GM08714 (cell line): ENCODE data around the gene KIAA1958.

Experiments
- H3K4me3 ChIP-seq: fragments of 200-500 bp; sonication (Bioruptor generic); 2 replicates; pipeline ENCODE4 v1.5.1; 2014; ENCODE audit warnings: mild to moderate bottlenecking, low read length, inconsistent platforms
- ZNF274 ChIP-seq: IDR thresholded peaks from 2 replicates; pipeline ENCODE4 v1.6.1; 2012; ENCODE audit warnings: mild to moderate bottlenecking, low read depth, low read length

Gene KIAA1958, protein sequence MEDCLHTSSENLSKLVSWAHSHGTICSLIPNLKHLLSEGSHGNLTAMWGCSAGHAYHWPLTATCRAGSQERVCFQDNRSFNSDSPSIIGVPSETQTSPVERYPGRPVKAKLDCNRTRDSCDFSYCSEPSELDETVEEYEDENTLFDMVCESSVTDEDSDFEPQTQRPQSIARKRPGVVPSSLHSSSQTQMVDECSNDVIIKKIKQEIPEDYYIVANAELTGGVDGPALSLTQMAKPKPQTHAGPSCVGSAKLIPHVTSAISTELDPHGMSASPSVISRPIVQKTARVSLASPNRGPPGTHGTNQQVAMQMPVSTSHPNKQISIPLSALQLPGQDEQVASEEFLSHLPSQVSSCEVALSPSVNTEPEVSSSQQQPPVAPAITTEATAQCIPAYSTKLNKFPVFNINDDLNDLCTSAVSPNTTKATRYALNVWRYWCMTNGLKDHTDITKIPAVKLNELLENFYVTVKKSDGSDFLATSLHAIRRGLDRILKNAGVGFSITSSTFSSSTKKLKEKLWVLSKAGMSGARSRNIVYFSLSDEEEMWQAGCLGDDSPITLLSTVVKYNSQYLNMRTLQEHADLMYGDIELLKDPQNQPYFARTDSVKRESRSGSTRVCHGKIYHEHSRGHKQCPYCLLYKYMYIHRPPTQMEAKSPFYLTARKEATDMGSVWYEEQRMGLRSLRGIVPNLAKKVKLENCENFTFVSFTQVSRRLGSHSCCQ

DNA sequence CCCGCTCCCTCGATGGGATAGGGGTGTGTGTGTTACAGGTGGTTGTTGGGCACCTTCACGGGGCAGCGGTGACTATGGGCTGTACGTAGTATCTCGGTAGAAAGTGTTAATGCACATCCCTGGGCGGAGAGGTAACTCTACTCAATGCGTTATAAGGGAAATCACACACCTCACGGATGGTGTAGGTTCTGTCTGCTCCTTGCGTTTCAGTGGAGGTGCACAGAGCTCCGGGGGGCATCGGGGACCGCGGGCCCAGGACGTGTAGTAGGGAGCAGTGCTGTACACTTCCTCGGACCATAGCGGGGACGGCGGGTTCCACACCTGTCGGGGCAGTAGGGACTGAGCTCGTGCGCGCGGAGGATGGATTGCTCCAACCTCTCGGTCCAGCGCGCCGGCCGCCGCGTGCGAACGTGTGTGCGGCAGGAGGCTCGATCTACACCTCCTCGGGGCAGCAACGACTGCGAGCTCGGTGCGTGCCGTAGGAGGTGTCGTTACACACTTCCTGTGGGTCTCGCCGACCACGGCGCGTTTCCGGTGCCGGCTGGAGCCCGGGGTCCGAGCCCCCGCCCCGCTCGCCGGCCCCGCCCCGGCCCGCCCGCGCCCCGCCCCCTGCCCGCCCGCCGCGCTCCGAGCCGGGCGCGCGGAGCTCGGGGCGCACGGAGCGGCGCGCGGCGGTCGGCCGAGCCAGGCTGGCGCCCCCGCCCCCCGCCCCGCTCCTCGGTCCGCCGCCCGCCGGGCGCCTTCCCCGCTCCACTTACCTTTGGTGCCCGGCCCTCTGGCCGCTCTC lies at the start of gene KIAA1958:
Gene KIAA1958, plus strand, starts transcription at position 607 of the 787 bp plus-strand sequence. CDS start 87,254 bp downstream, outside the sequence.
- no peak for TF ChIP-seq ZNF274
- peak within 1 kb of the TSS; percentile 91 for H3K4me3 ChIP-seq

DNA sequence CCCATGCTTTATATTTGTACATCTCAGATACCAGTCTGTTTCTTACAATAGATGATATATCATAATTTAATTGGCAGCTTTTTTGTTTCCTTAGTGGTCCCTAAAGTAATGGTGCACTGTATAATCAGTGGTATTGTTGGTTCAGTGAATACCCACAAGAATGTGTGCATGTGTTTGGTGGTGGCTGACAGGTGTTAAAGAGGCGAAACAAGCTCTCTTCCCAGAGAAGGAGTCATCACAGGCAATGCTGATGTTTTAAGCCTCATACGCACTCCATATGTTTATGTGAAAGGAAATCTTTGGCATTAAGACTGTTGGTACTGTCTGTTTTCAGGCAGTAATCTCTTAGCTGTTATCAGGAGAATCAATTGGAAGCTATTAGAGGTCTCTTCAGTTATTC lies 49.2 kb upstream of the KIAA1958 start:
- no peak for TF ChIP-seq ZNF274
- H3K4me3 ChIP-seq: no peak overlapping the region

DNA sequence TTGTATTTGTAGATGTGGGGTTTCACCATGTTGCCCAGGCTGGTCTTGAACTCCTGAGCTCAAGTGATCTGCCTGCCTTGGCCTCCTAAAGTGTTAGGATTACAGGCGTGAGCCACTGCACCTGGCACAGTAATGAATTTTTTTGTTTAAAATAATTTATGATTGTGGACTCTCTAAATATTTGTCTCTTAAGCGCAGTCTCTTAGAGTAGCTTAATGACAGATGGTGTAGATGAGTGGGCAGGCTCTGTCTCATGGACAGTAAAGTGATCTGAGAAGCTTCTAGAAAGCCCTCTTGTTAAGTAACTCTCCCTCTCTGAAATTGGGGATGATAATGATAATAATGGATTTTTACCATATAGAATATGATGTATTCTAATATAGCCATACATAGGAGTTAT lies 47.5 kb upstream of the KIAA1958 start:
- TF ChIP-seq ZNF274: no peak
- no peak overlapping the region for H3K4me3 ChIP-seq

DNA sequence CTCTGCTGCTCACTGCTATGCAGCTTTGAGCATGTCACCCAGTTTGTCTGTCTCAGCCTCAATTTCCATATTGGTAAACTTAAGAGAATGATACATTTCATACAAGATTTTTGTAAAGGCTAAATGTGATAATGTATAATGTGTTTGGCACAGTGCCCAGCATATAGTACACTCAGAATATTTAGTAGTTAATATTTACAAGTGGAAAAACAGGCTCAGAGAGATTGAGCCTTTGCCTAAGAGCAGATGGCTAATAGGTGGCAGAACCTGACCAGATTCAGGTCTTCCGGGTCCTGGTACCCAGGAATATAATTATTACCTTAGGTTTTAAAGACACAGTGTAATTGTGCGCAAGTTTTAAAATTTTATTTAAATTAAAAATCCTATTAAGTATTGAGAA lies 46.8 kb upstream of the KIAA1958 start:
- TF ChIP-seq ZNF274: no peak
- no peak overlapping the region for H3K4me3 ChIP-seq

DNA sequence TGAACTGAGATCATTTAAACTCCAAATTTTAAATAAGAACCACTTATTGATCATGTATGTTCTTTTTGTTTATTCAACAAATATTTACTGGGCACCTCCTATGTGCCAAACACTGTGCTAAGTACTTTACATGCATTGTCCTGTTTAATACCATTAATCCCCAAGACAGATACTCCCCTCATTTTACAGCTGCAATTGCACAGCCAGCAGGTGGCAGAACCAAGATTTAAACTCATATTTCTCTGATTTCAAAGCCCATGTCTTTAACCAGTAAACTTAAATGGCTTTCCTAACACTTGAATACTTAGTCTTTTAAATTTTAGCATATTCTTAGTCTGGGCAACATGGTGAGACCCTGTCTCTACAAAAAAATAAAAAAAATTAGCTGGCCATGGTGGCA lies 43.4 kb upstream of the KIAA1958 start:
- TF ChIP-seq ZNF274: no peak
- H3K4me3 ChIP-seq: no peak overlapping the region

DNA sequence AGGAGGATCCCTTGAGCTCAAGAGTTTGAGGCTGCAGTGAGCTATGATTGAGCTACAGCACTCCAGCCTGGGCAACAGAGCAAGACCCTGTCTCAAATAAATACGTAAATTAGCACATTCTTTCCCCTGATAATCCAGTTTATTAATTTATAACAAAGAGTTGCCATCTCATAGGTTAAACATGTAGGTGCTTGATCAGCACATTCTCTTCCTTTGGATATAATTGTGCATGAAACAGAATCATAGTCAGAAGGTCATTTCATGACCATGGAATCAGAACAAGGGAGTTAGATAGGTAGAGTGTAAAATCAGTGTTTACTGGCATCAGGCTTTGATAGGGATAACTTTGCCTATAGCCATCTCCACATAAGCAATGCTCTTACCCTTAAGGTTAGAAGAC lies 43.0 kb upstream of the KIAA1958 start:
- TF ChIP-seq ZNF274: no peak
- no peak overlapping the region for H3K4me3 ChIP-seq

DNA sequence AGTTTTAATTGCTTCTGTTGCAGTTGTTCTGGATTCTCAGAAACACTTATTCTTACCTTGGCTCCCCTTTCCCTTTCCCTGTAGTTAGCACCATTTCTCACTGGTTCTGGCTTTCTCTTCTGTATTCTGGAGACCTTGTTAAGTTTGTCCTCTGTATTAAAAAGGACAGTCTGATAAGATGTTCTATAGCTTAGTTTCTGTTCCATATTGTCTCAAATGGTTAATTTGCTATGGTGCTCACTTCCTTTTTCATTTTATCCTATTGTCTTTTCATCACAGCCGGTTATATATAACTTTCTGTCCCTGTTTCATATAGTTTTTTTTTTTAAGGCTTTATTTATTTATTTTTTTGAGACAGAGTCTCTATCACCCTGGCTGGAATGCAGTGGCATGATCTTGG lies 41.4 kb upstream of the KIAA1958 start:
- TF ChIP-seq ZNF274: no peak
- no peak overlapping the region for H3K4me3 ChIP-seq

DNA sequence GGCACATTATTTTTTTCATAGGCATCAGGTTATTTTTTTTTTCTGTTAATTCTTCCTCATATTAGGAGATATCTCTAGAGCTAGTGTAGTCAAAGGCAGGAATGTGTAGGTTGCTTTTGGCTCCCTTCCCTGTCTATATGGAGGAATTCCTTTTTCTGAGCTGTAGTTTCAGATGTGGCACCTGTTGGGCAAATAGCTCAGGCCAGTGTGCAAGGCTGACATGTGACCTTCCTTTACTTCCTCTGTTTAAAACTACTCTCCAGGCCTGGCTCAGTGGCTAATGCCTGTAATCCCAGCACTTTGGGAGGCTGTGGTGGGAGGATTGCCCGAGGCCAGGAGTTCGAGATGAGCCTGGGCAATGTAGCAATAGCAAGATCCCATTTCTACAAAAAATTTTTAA lies 40.5 kb upstream of the KIAA1958 start:
- H3K4me3 ChIP-seq: no peak overlapping the region
- no peak for TF ChIP-seq ZNF274

DNA sequence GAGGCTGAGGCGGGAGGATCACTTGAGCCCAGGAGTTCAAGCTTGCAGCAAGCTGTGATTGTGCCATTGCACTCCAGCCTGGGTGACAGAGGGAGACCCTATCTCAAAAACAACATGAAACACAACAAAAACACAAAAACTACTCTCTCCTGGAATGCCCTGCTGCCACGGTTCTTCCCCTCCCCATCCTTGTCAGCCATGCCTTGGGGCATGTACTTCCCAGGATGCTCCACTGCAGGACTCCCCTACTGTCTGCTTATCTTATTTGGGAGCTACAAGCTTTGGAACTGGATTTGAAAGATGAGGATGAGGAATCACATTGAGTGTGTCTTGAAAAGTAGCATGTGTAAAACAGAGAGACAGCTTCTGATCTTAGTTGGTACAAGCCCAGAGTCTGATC lies 40.1 kb upstream of the KIAA1958 start:
- TF ChIP-seq ZNF274: no peak
- H3K4me3 ChIP-seq: no peak overlapping the region

DNA sequence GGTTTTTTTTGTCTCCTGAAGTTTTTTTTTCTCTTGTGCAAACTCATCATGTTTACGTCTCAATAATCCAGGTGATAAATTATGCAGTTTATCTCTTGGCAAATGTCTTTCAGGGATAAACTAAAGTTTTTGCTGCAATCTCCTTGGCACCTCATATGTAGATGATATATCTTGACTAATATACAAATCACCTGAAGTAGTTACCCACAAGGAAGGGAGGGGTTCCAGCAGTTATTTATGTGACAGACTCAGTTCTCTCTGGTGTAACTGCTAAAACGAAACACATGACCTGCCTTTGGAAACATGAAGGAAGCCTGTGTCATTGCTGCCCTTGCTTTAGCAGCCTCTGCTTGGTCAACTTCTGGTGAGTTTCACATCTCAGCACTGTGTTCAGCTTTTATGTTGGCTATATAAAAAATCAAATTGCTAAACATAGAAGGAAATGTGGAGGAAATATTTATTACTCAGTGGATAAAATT lies 39.3 kb upstream of the KIAA1958 start:
- no peak overlapping the region for H3K4me3 ChIP-seq

DNA sequence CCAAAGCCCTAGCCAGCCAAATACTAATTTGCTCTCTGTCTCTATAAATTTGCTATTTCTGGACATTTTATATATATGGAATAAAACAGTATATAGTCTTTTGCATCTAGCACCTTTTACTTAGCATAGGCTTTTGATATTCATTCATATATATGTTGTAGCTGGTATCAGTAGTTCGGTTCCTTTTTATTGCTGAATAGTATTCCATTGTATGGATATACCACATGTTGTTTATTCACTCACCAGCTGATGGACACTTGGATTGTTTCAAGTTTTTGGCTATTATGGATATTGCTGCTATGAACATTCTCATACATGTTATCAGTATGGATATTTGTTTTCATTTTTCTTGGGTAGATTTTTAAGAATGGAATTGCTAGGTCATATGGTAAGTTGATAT lies 23.8 kb upstream of the KIAA1958 start:
- TF ChIP-seq ZNF274: no peak
- H3K4me3 ChIP-seq: no peak overlapping the region

More for the DNA sequence above, 39.3 kb upstream of the KIAA1958 start:
- TF ChIP-seq ZNF274: no peak

DNA sequence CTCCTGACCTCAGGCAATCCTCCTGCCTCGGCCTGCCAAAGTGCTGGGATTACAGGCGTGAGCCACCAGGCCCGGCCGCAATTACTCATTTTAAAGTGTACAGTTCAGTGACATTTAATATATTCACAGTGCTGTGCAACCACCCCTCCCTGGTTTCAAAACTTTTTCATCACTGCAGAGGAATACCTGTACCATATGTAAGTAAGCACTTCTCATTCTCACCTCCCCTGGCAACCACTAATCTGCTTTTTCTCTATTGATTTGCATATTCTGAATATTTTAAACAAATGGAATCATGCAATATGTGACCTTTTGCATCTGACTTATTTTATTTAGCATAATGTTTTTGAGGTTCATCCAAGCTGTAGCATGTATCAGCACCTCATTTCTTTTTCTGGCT lies 21.3 kb upstream of the KIAA1958 start:
- no peak overlapping the region for H3K4me3 ChIP-seq
- no peak for TF ChIP-seq ZNF274

DNA sequence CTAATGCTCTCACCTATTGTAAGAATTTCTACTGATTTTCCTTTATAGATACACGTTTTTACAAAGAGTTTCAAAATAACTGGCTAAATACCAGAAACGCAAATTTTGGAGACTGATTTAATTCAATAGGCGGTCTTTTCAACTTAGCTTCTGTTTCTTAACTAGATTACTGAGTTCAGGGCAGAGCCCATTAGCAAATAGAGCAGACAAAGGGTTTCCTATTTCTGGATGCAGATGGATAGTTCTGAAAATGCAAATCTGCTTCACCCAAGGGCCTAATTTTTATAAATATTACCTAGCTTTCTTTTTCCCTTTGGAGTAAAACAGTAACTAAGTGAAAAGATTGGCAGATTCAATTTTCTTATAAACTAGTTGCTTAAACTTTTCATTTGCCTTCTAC lies 13.6 kb upstream of the KIAA1958 start:
- H3K4me3 ChIP-seq: no peak overlapping the region
- TF ChIP-seq ZNF274: no peak

DNA sequence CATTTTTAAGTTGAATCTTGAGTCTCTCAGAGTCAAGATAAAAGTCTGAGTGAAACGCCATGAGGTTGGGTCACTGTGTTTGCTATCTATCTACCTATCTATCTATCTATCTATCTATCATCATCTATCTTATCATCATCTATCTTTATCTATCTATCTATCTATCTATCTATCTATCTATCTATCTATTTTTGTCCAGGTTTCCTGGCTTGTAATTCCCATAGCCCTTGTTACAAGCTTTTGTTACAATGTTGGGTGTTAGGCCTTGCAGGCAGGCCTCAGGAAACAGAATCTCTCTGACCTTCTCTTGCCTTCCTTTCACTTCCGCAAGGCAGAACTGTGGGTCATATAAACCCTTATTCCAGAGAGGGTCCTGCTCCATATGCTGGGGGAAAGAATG lies 12.6 kb upstream of the KIAA1958 start:
- no peak for TF ChIP-seq ZNF274
- no peak overlapping the region for H3K4me3 ChIP-seq
